H1 (cell line): ENCODE results near the gene RD3L. TPM values are rescaled to one million over a fixed set of nuclear protein-coding genes. Genes with fewer than 3 reads are reported as not detected.

Experiments
- BACH1 ChIP-seq: IDR thresholded peaks from 2 replicates; pipeline ENCODE4 v1.6.1; 2012; ENCODE audit warnings: low read length, improper control_type of control experiment
- BCL11A ChIP-seq, 2 experiments: IDR thresholded peaks; one replicate each; pipeline ENCODE4 v1.6.1; 2011; ENCODE audit warnings: low read depth in 2 of 2, low read length in 2 of 2, mild to moderate bottlenecking in 2 of 2
- CEBPB ChIP-seq: IDR thresholded peaks from 2 replicates; pipeline ENCODE4 v1.6.1; 2012; ENCODE audit warnings: low read depth, low read length
- HDAC2 ChIP-seq, 2 experiments: fragments of 300-600 bp in 1 of 2; sonication (generic) in 1 of 2; IDR thresholded peaks; 2 replicates each; pipeline ENCODE4 v1.6.1; 2011 to 2012; ENCODE audit warnings: low read depth in 2 of 2, low read length in 2 of 2, mild to moderate bottlenecking in 2 of 2, moderate library complexity in 2 of 2, borderline replicate concordance in 1 of 2, inconsistent platforms in 1 of 2
- JUND ChIP-seq: IDR thresholded peaks from 2 replicates; pipeline ENCODE4 v1.6.1; 2011; ENCODE audit warnings: mild to moderate bottlenecking, improper control_type of control experiment, low read length
- MAFK ChIP-seq: IDR thresholded peaks from 2 replicates; pipeline ENCODE4 v1.6.1; 2012; ENCODE audit warnings: low read depth, mild to moderate bottlenecking, improper control_type of control experiment, low read length
- NRF1 ChIP-seq: IDR thresholded peaks from 2 replicates; pipeline ENCODE4 v1.6.1; 2011; ENCODE audit warnings: mild to moderate bottlenecking, low read depth, low read length, improper control_type of control experiment
- POU5F1 ChIP-seq: IDR thresholded peaks from 2 replicates; pipeline ENCODE4 v1.6.1; 2011; ENCODE audit warnings: low read depth, mild to moderate bottlenecking, low read length, moderate library complexity
- SRF ChIP-seq: IDR thresholded peaks from 2 replicates; pipeline ENCODE4 v1.6.1; 2011; ENCODE audit warnings: mild to moderate bottlenecking, low read depth, low read length, moderate library complexity
- polyA plus RNA-seq, 7 experiments: library from polyadenylated mRNA; depleted of rRNA in 3 of 7; stranded (reverse) in 5 of 7; unstranded in 2 of 7; fragments of >200 nt in 5 of 7; fragments of 200-250 nt in 2 of 7; gene quantifications; 1 replicate in 5 of 7; 2 replicates in 1 of 7; 4 replicates in 1 of 7; pipeline versions ENCODE4 v1.2.1 to v1.2.3, GENCODE V29; 2011 to 2013; ENCODE audit warnings: missing spikeins in 2 of 7, mixed read lengths in 2 of 7
- total RNA-seq: library from RNA; stranded (reverse); fragmentation: NEBNext Ultra II Directional; extraction: Animal tissue kit (Norgen Biotek cat#: 25700); gene quantifications from 2 replicates; pipeline ENCODE4 v1.2.1, GENCODE V29; 2021

The RD3L gene
- total and polyA plus RNA-seq, 2 of the 8 experiments (the other 6 are each of a cell fraction or from before 2014, with no cell fraction given) = not detected

DNA sequence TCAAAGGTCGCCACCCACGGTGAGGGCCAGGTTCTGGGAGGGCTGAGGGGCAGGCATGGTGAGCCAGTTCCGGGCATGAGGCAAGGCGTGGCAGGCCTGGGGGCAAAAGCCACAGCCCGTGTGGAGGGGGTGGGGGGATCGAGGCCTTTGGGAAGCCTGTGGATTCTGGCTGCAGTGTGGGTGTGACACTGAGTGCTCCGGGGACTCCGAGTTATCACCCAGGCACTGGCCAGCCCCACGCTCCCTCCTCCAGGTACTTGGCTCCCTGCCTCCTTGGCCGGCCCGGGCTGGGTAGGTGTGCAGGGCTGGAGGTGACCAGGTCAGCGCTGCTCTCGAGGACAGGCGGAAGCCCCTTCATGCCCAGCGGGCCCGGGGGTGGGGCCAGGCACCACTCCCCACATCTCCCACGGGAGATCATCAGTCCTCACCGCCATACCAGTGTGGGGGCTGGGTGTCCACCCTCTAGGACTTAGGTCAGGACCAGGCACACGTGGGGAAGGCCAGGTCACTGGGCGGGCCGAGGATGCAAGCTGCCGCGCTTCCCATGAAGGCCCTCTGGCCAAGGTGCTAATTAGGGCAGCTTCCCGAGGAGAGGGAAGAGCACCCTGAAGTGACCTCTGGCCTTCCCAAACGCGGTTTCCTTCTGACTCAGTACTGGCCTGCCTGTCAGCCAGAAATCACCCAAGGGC lies 48.2 kb downstream of the RD3L start (continued):
- TF ChIP-seq POU5F1 = no peak
- TF ChIP-seq SRF = no peak
- TF ChIP-seq HDAC2 (IDR thresholded peaks at IDR 0.05; ENCODE audit: borderline replicate concordance in 1 of 2, low read depth in 2 of 2, low read length in 2 of 2) = no peak
- TF ChIP-seq MAFK = no peak
- TF ChIP-seq CEBPB = no peak
- no peak for TF ChIP-seq JUND
- TF ChIP-seq BACH1 = no peak
- no peak for TF ChIP-seq NRF1
- no peak for TF ChIP-seq BCL11A (IDR thresholded peaks at IDR 0.05; ENCODE audit: low read depth in 2 of 2, low read length in 2 of 2)
